CD1c-positive myeloid dendritic cell (primary cell): ENCODE measurements around the gene PLAC9.

ENCODE experiments used
- DNase-seq: peaks from one replicate; pipeline ENCODE4 v3.0.0-alpha.2; 2016; ENCODE audit errors: extremely low spot score

PLAC9 gene

GRCh38 chr10:80183436-80183835 is 50.9 kb downstream of the PLAC9 start:
- no peak for DNase-seq

- DNase-seq: no peak
Measured at GRCh38 chr10:80184291-80184690, 51.8 kb downstream of the PLAC9 start.

GRCh38 chr10:80185578-80186299 is 53.2 kb downstream of the PLAC9 start:
- no peak for DNase-seq

- DNase-seq: peak; percentile 88
Measured at GRCh38 chr10:80186364-80187012, 54.0 kb downstream of the PLAC9 start.

- no peak for DNase-seq
Measured at GRCh38 chr10:80187060-80187459, 54.5 kb downstream of the PLAC9 start.

- peak; percentile 93 for DNase-seq
Measured at GRCh38 chr10:80187465-80188409, 55.2 kb downstream of the PLAC9 start.

- DNase-seq: no peak
Measured at GRCh38 chr10:80188713-80189112, 56.2 kb downstream of the PLAC9 start.

- DNase-seq: no peak
Measured at GRCh38 chr10:80191589-80192270, 59.2 kb downstream of the PLAC9 start.

- no peak for DNase-seq
Measured at GRCh38 chr10:80192553-80192952, 60.0 kb downstream of the PLAC9 start.

GRCh38 chr10:80194373-80195045 is 62.0 kb downstream of the PLAC9 start:
- DNase-seq: no peak
